Measurements from ENCODE around the gene HSD3B7.
"Not testable (repeated sequence)": the region's sequence is repeated elsewhere in the genome, so short reads cannot be mapped to it uniquely, and the experiment has no call there.

The HSD3B7 gene

GRCh38 chr16:31008149-31008548 is 23.1 kb downstream of the HSD3B7 start:
- H3K36me3 ChIP-seq: no peaks in the 10 kb centered on the region
- no peaks in the 10 kb centered on the region for H3K9me3 ChIP-seq (ENCODE audit: severe bottlenecking)
- H3K4me3 ChIP-seq (ENCODE audit: low read depth, low read length): no peak overlapping the region
- no peaks in the 10 kb centered on the region for H3K27me3 ChIP-seq (ENCODE audit: insufficient read depth, low read depth, severe bottlenecking)
- DNase-seq: no peak
- H3K27ac ChIP-seq: no peak overlapping the region
- TF ChIP-seq CTCF (IDR thresholded peaks at IDR 0.05; ENCODE audit: low read depth, low read length): no peak

GRCh38 chr16:31008551-31008950 is 23.5 kb downstream of the HSD3B7 start:
- Histone ChIP-seq H3K36me3 (no peaks in the 10 kb centered on the region), H3K9me3 (ENCODE audit: severe bottlenecking) (no peaks in the 10 kb centered on the region), H3K27ac (no peak overlapping the region), H3K4me3 (ENCODE audit: low read depth, low read length) (no peak overlapping the region), H3K27me3 (ENCODE audit: insufficient read depth, low read depth, severe bottlenecking) (no peaks in the 10 kb centered on the region)
- TF ChIP-seq CTCF (IDR thresholded peaks at IDR 0.05; ENCODE audit: low read depth, low read length): no peak
- DNase-seq: no peak

- H3K27ac ChIP-seq: no peak overlapping the region
- DNase-seq: no peak
- H3K9me3 ChIP-seq (ENCODE audit: severe bottlenecking): no peaks in the 10 kb centered on the region
- no peak overlapping the region for H3K4me3 ChIP-seq (ENCODE audit: low read depth, low read length)
- H3K27me3 ChIP-seq (ENCODE audit: insufficient read depth, low read depth, severe bottlenecking): no peaks in the 10 kb centered on the region
- TF ChIP-seq CTCF (IDR thresholded peaks at IDR 0.05; ENCODE audit: low read depth, low read length): no peak
- no peaks in the 10 kb centered on the region for H3K36me3 ChIP-seq
Observed at GRCh38 chr16:31009120-31009519, 24.1 kb downstream of the HSD3B7 start.

- H3K27me3 ChIP-seq (ENCODE audit: insufficient read depth, low read depth, severe bottlenecking): no peaks in the 10 kb centered on the region
- no peak overlapping the region for H3K27ac ChIP-seq
- no peaks in the 10 kb centered on the region for H3K9me3 ChIP-seq (ENCODE audit: severe bottlenecking)
- no peak for DNase-seq
- TF ChIP-seq CTCF (IDR thresholded peaks at IDR 0.05; ENCODE audit: low read depth, low read length): 0 out of 2 replicates have a peak, but pooled peaks have one; percentile 13
- no peaks in the 10 kb centered on the region for H3K36me3 ChIP-seq
- peak overlapping the region; percentile 35 for H3K4me3 ChIP-seq (ENCODE audit: low read depth, low read length)
Observed at GRCh38 chr16:31009894-31010584, 25.0 kb downstream of the HSD3B7 start.

- TF ChIP-seq CTCF (IDR thresholded peaks at IDR 0.05; ENCODE audit: low read depth, low read length): no peak
- Histone ChIP-seq H3K9me3 (ENCODE audit: severe bottlenecking) (no peaks in the 10 kb centered on the region), H3K27me3 (ENCODE audit: insufficient read depth, low read depth, severe bottlenecking) (no peaks in the 10 kb centered on the region), H3K4me3 (ENCODE audit: low read depth, low read length) (peak within 1 kb of the TSS; percentile 42), H3K27ac (no peak within 1 kb of the TSS), H3K36me3 (no peaks in the 10 kb centered on the region)
- DNase-seq: peak; percentile 89
Observed at GRCh38 chr16:31010585-31011325, 25.7 kb downstream of the HSD3B7 start, which contains the start of gene STX1B. STX1B (minus strand) TSS chr16:31010638; CDS start chr16:31010396, 242 bp downstream.

- not testable (repeated sequence) for H3K27me3 ChIP-seq (ENCODE audit: insufficient read depth, low read depth, severe bottlenecking); H3K4me3 ChIP-seq (ENCODE audit: low read depth, low read length); DNase-seq; H3K27ac ChIP-seq; H3K9me3 ChIP-seq (ENCODE audit: severe bottlenecking); H3K36me3 ChIP-seq
Observed at GRCh38 chr16:31011815-31012214, 26.8 kb downstream of the HSD3B7 start.

- not testable (repeated sequence) for H3K27ac ChIP-seq; H3K36me3 ChIP-seq; H3K27me3 ChIP-seq (ENCODE audit: insufficient read depth, low read depth, severe bottlenecking); H3K4me3 ChIP-seq (ENCODE audit: low read depth, low read length); H3K9me3 ChIP-seq (ENCODE audit: severe bottlenecking); DNase-seq
Observed at GRCh38 chr16:31013292-31013691, 28.3 kb downstream of the HSD3B7 start.
